NB4 (cell line): ENCODE data around the gene TFAP2D.

ENCODE experiments used
- POLR2A ChIP-seq: IDR thresholded peaks from 2 replicates; pipeline ENCODE4 v1.6.1; 2011; ENCODE audit warnings: mild to moderate bottlenecking; ENCODE audit not compliant: insufficient read length; ENCODE audit errors: extremely low read depth
- TF ChIP-seq, protein P1 (sequence below): IDR thresholded peaks from one replicate; pipeline ENCODE4 v1.5.1; 2012; ENCODE audit warnings: low read depth, low read length

- TF ChIP-seq, protein P1, sequence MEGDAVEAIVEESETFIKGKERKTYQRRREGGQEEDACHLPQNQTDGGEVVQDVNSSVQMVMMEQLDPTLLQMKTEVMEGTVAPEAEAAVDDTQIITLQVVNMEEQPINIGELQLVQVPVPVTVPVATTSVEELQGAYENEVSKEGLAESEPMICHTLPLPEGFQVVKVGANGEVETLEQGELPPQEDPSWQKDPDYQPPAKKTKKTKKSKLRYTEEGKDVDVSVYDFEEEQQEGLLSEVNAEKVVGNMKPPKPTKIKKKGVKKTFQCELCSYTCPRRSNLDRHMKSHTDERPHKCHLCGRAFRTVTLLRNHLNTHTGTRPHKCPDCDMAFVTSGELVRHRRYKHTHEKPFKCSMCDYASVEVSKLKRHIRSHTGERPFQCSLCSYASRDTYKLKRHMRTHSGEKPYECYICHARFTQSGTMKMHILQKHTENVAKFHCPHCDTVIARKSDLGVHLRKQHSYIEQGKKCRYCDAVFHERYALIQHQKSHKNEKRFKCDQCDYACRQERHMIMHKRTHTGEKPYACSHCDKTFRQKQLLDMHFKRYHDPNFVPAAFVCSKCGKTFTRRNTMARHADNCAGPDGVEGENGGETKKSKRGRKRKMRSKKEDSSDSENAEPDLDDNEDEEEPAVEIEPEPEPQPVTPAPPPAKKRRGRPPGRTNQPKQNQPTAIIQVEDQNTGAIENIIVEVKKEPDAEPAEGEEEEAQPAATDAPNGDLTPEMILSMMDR: no peak
- no peak for TF ChIP-seq POLR2A
Measured at GRCh38 chr6:50742161-50742560, 28.8 kb downstream of the TFAP2D start.
